Endothelial cell of umbilical vein (primary cell): ENCODE results near the gene ZAR1L. TPM values are rescaled to one million over a fixed set of nuclear protein-coding genes. Genes with fewer than 3 reads are reported as not detected.

Experiments
- BruUV-seq: library from RNA; stranded (reverse); fragments of 400-500 nt; replicated peaks from 2 replicates; lab custom pipeline; 2021; lab: Mats Ljungman, UMichigan
- CTCF ChIA-PET: fragments of 300-600, 350-600 bp; sonication (Branson Sonifier 250); formaldehyde crosslinking; loops from one replicate; lab custom pipeline; 2021; ENCODE audit warnings: antibody characterized with exemption, inconsistent platforms; lab: Charles Lee
- POLR2A ChIA-PET: fragments of 300-600, 350-600 bp; sonication (Branson Sonifier 250); formaldehyde crosslinking; loops from one replicate; lab custom pipeline; 2021; ENCODE audit warnings: antibody characterized with exemption, inconsistent platforms; lab: Charles Lee
- DNase-seq: peaks from one replicate; pipeline ENCODE4 v3.0.0-alpha.2; 2011; ENCODE audit warnings: low read depth, low spot score
- FAIRE-seq: peaks from 2 replicates; lab custom pipeline; 2011; peaks lifted over from hg19 to GRCh38; lab: Jason Lieb, UNC
- H2AFZ ChIP-seq: 2 replicates; pipeline ENCODE4 v1.6.0; 2012; ENCODE audit warnings: low read depth, low read length, control low read depth, inconsistent platforms
- H3K27ac ChIP-seq: 2 replicates; pipeline ENCODE4 v1.5.1; 2011; ENCODE audit warnings: low read depth, mild to moderate bottlenecking, control low read depth, low read length, moderate library complexity; ENCODE audit not compliant: insufficient read depth
- H3K27me3 ChIP-seq, 2 experiments: 2 replicates each; pipeline versions ENCODE4 v1.6.0 to v1.6.1; 2011; ENCODE audit warnings: low read length in 2 of 2, mixed read lengths in 1 of 2; ENCODE audit not compliant: control insufficient read depth in 2 of 2, insufficient read depth in 2 of 2
- H3K36me3 ChIP-seq, 2 experiments: 2 replicates in 1 of 2; 3 replicates in 1 of 2; pipeline ENCODE4 v1.5.1; 2011; ENCODE audit warnings: low read length in 2 of 2, mild to moderate bottlenecking in 1 of 2, moderate library complexity in 1 of 2; ENCODE audit not compliant: control insufficient read depth in 2 of 2, insufficient read depth in 2 of 2; ENCODE audit errors: extremely low read depth in 1 of 2
- H3K4me1 ChIP-seq: 3 replicates; pipeline ENCODE4 v1.5.1; 2011; ENCODE audit warnings: mild to moderate bottlenecking, low read length; ENCODE audit not compliant: control insufficient read depth, insufficient read depth; ENCODE audit errors: extremely low read depth
- H3K4me2 ChIP-seq: 2 replicates; pipeline ENCODE4 v1.6.1; 2011; ENCODE audit warnings: low read length, control low read depth, mixed read lengths; ENCODE audit not compliant: insufficient read depth
- H3K4me3 ChIP-seq, 3 experiments: fragments of 200-600 bp in 1 of 3; sonication (generic), shearing (Covaris generic) in 1 of 3; replicated peaks in 1 of 3; 2 replicates each; pipeline ENCODE4 v1.5.1; 2011 to 2016; ENCODE audit warnings: control low read depth in 3 of 3, low read length in 3 of 3, mild to moderate bottlenecking in 2 of 3, inconsistent platforms in 1 of 3, low read depth in 1 of 3, moderate library complexity in 1 of 3; ENCODE audit not compliant: insufficient read depth in 1 of 3
- H3K79me2 ChIP-seq: 2 replicates; pipeline ENCODE4 v1.6.0; 2012; ENCODE audit warnings: low read length, inconsistent platforms; ENCODE audit not compliant: control insufficient read depth, insufficient read depth
- H3K9ac ChIP-seq: replicated peaks from 2 replicates; pipeline ENCODE3; 2011; ENCODE audit warnings: low read length, control low read depth; ENCODE audit not compliant: insufficient read depth; ENCODE audit errors: extremely low read depth
- H3K9me1 ChIP-seq: replicated peaks from 3 replicates; pipeline ENCODE4 v1.6.0; 2011; ENCODE audit warnings: mild to moderate bottlenecking, low read length; ENCODE audit not compliant: control insufficient read depth, insufficient read depth; ENCODE audit errors: extremely low read depth
- H3K9me3 ChIP-seq: replicated peaks from 2 replicates; pipeline ENCODE4 v1.5.1; 2012; ENCODE audit warnings: low read length, inconsistent platforms; ENCODE audit not compliant: control insufficient read depth, insufficient read depth
- H4K20me1 ChIP-seq: replicated peaks from 2 replicates; pipeline ENCODE3; 2011; ENCODE audit warnings: mild to moderate bottlenecking, low read length; ENCODE audit not compliant: control insufficient read depth, insufficient read depth; ENCODE audit errors: extremely low read depth
- EZH2 ChIP-seq: IDR thresholded peaks from 2 replicates; pipeline ENCODE4 v1.6.1; 2012; ENCODE audit warnings: borderline replicate concordance, low read depth, mild to moderate bottlenecking, moderate library complexity, low read length, inconsistent platforms; ENCODE audit not compliant: severe bottlenecking
- FOS ChIP-seq: IDR thresholded peaks from 2 replicates; pipeline ENCODE4 v1.6.1; 2011; ENCODE audit warnings: mild to moderate bottlenecking, low read length, moderate library complexity, borderline replicate concordance; ENCODE audit not compliant: insufficient read depth
- GATA2 ChIP-seq: IDR thresholded peaks from 2 replicates; pipeline ENCODE4 v1.7.0; 2011; ENCODE audit warnings: low read depth, mild to moderate bottlenecking, moderate library complexity, mixed read lengths, low read length; ENCODE audit not compliant: insufficient read length, insufficient read depth
- JUN ChIP-seq: IDR thresholded peaks from 2 replicates; pipeline ENCODE4 v1.6.1; 2011; ENCODE audit warnings: borderline replicate concordance, low read depth; ENCODE audit not compliant: insufficient read length, insufficient read depth
- MAX ChIP-seq: IDR thresholded peaks from 2 replicates; pipeline ENCODE4 v1.6.1; 2011; ENCODE audit not compliant: insufficient read depth, insufficient read length
- MYC ChIP-seq: IDR thresholded peaks from one replicate; pipeline ENCODE4 v1.6.1; 2011; ENCODE audit warnings: mild to moderate bottlenecking, low read depth, low read length
- POLR2A ChIP-seq: IDR thresholded peaks from 2 replicates; pipeline ENCODE4 v1.6.1; 2012; ENCODE audit warnings: low read depth, mild to moderate bottlenecking, control low read depth, low read length
- POLR2AphosphoS5 ChIP-seq: IDR thresholded peaks from 2 replicates; pipeline ENCODE4 v1.6.1; 2012; ENCODE audit warnings: low read depth, mild to moderate bottlenecking, control low read depth, low read length, moderate library complexity; ENCODE audit not compliant: insufficient read depth
- dilution Hi-C: fragments of 300-500 bp; cut with MboI; formaldehyde crosslinking; loops from one replicate; pipeline ENCODE4 v1.15.0; 2019; ENCODE audit warnings: low sequenced_read_pairs; ENCODE audit not compliant: extremely low pct_ligation_motif_present
- intact Hi-C: fragments of 100-400 bp; cut with micrococcal nuclease; formaldehyde crosslinking; loops from one replicate; pipeline ENCODE4 v1.10.0; 2022
- polyA plus RNA-seq, 4 experiments: library from polyadenylated mRNA; depleted of rRNA in 3 of 4; stranded (reverse) in 3 of 4; unstranded in 1 of 4; fragments of >200 nt; gene quantifications; 2 replicates each; pipeline versions ENCODE4 v1.2.1 to v1.2.3, GENCODE V29; 2011 to 2012; ENCODE audit warnings: missing spikeins in 1 of 4
- total RNA-seq: library from RNA; stranded (reverse); gene quantifications from 2 replicates; pipeline ENCODE4 v1.2.3, GENCODE V29; 2021

ZAR1L gene
- total and polyA plus RNA-seq, 2 donors (not counting 3 experiments of a cell fraction or from before 2014, with no cell fraction given), result not detected

GRCh38 chr13:32282096-32282711, 33.0 kb downstream of the ZAR1L start:
- Histone ChIP-seq H3K36me3 (peaks cover 19 to 31% of the 10 kb centered on the region in 2 experiments), H3K27me3 (no peaks in the 10 kb centered on the region), H4K20me1 (no peaks in the 10 kb centered on the region), H3K9me1 (no peaks in the 10 kb centered on the region), H2AFZ (no peak overlapping the region), H3K79me2 (no peaks in the 10 kb centered on the region), H3K9ac (no peak overlapping the region), H3K27ac (no peak overlapping the region), H3K4me3 (no peak overlapping the region), H3K4me2 (no peak overlapping the region), H3K9me3 (no peaks in the 10 kb centered on the region), H3K4me1 (peaks cover 27% of the 10 kb centered on the region)
- no TSS peak for BruUV-seq
- intact Hi-C loops (no loop called here), dilution Hi-C loops (no loop called here)
- no peak for FAIRE-seq
- POLR2A ChIA-PET, result no interaction called here
- DNase-seq, result no peak
- TF ChIP-seq POLR2AphosphoS5 (no peak), MAX (no peak), FOS (no peak), JUN (no peak), EZH2 (no peak), GATA2 (no peak), MYC (no peak), POLR2A (no peak)
- CTCF ChIA-PET, result interaction anchor here (1.3 kb wide), 1 partner anchor 10 kb away, joined by 3 read pairs; no protein-coding TSS in a partner anchor
